ENCODE results near the gene PP2D1. TPM values are rescaled to one million over a fixed set of nuclear protein-coding genes. Genes with fewer than 3 reads are reported as not detected.
A peak's percentile ranks its signal among the peaks of the same experiment; 100 is the strongest.

PP2D1 gene
- total and polyA plus RNA-seq, 2 of the 8 experiments (the other 6 are each of a cell fraction or from before 2014, with no cell fraction given) = not detected

- Histone ChIP-seq H3K4me1 (replicated peaks in 1 of 4; ENCODE audit: control insufficient read depth in 3 of 4, insufficient read depth in 4 of 4, low read length in 3 of 4) (peaks cover 3 to 5% (median 5%) of the 10 kb centered on the region in 4 experiments), H2BK120ac (replicated peaks; ENCODE audit: low read depth, low read length) (no peak overlapping the region), H3K9ac (replicated peaks in 1 of 4; ENCODE audit: extremely low read depth in 1 of 4, low read depth in 3 of 4, low read length in 3 of 4) (peak overlapping the region in 3 of 4 experiments; percentile 84 to 87 (median 86); a peak in 3 of 7 replicates), H3K36me3 (ENCODE audit: control insufficient read depth in 2 of 4, insufficient read depth in 4 of 4, low read length in 3 of 4) (peaks cover 3 to 24% (median 11%) of the 10 kb centered on the region in 4 experiments; a peak in 7 of 8 replicates), H4K91ac (replicated peaks; ENCODE audit: insufficient read length, low read length) (no peak overlapping the region), H3K4me2 (ENCODE audit: insufficient read depth in 1 of 2, low read depth in 2 of 2, low read length in 2 of 2) (peak overlapping the region; percentile 70 to 84), H3K79me1 (ENCODE audit: low read depth, low read length) (0 out of 2 replicates have a peak, but pooled peaks cover 3% of the 10 kb centered on the region), H3K4ac (replicated peaks; ENCODE audit: insufficient read length, low read depth, low read length) (no peak overlapping the region), H3K79me2 (ENCODE audit: control insufficient read depth in 1 of 2, insufficient read depth in 2 of 2, low read length in 2 of 2) (peaks cover 24 to 58% of the 10 kb centered on the region in 2 experiments), H3K18ac (ENCODE audit: extremely low read depth, low read length) (no peak overlapping the region), H2AFZ (ENCODE audit: low read length) (no peak overlapping the region), H3K23ac (ENCODE audit: insufficient read length) (no peak overlapping the region), H4K5ac (ENCODE audit: insufficient read length, low read depth, low read length) (no peak overlapping the region), H3K9me3 (ENCODE audit: insufficient read depth in 2 of 2, low read depth in 1 of 2, low read length in 1 of 2) (no peaks in the 10 kb centered on the region), H2BK5ac (ENCODE audit: low read depth, low read length) (no peak overlapping the region), H2AK5ac (ENCODE audit: low read depth, low read length) (no peak overlapping the region), H2BK15ac (ENCODE audit: low read length) (no peak overlapping the region), H2BK12ac (ENCODE audit: low read depth, low read length) (no peak overlapping the region), H2BK20ac (ENCODE audit: low read length) (no peak overlapping the region), H3K23me2 (ENCODE audit: low read depth, low read length) (no peaks in the 10 kb centered on the region; the same call in 1 of the 2 replicates), H3K4me3 (ENCODE audit: extremely low read depth in 1 of 4, insufficient read depth in 2 of 4, low read depth in 3 of 4, low read length in 4 of 4) (peak overlapping the region; percentile 95 to 99 (median 96)), H3K27ac (ENCODE audit: low read depth, low read length) (no peak overlapping the region), H3K56ac (replicated peaks; ENCODE audit: insufficient read length, low read depth, low read length) (no peak overlapping the region), H3K27me3 (replicated peaks in 1 of 4; ENCODE audit: control insufficient read depth in 3 of 4, extremely low read depth in 1 of 4, insufficient read depth in 3 of 4, low read length in 3 of 4) (no peaks in the 10 kb centered on the region), H3K14ac (ENCODE audit: insufficient read length) (no peak overlapping the region), H4K8ac (ENCODE audit: extremely low read depth, insufficient read depth, low read length) (no peak overlapping the region), H4K20me1 (replicated peaks in 1 of 2; ENCODE audit: control insufficient read depth in 1 of 2, insufficient read depth in 2 of 2, low read length in 2 of 2) (peaks cover 2% of the 10 kb centered on the region in 2 experiments)
- ChIA-PET CTCF (ENCODE audit: partially characterized antibody) (interaction anchor here (0.6 to 1.2 kb wide), 3 partner anchors 12 to 38 kb away, joined by 3 to 7 read pairs (median 3); no protein-coding TSS in a partner anchor), POLR2A (ENCODE audit: partially characterized antibody) (interaction anchor here (0.6 to 1.8 kb wide), 7 partner anchors 10 to 231 kb away, joined by 3 to 13 read pairs (median 3); no protein-coding TSS in a partner anchor)
- TF ChIP-seq ZNF274 (IDR thresholded peaks at IDR 0.05; ENCODE audit: borderline replicate concordance, extremely low read depth, low read length) (no peak), KDM1A (IDR thresholded peaks at IDR 0.05; ENCODE audit: borderline replicate concordance, low read length) (no peak)
- 3% methylated on average over 2 of the region's 2 CpGs; no CpG with 5 or more reads in 1 of the 2 experiments for WGBS, 2 experiments (ENCODE audit: extremely low coverage in 1 of 2, insufficient coverage in 1 of 2, insufficient read length in 1 of 2, insufficient replicate concordance in 2 of 2, low coverage in 1 of 2, low lambda C conversion rate in 2 of 2, missing lambda C conversion rate in 1 of 2)
- no peak for DNase-seq (ENCODE audit: low read depth in 1 of 2, low spot score in 2 of 2)
- no peak for FAIRE-seq
These were observed 63.9 kb downstream of the PP2D1 start for GRCh38 chr3:19948226-19948591.

All from H1 (cell line).